OCI-LY7 (cell line): ENCODE measurements around the gene GATA5. TPM values are rescaled to one million over a fixed set of nuclear protein-coding genes. Genes with fewer than 3 reads are reported as not detected.

ENCODE experiments used
- BruUV-seq: library from RNA; stranded (reverse); fragments of 400-500 nt; replicated peaks from 2 replicates; lab custom pipeline; 2021; lab: Mats Ljungman, UMichigan
- CTCF ChIA-PET: fragments of 300-600 bp; sonication (Branson Sonifier 250); formaldehyde crosslinking; loops from one replicate; lab custom pipeline; 2022; ENCODE audit warnings: antibody characterized with exemption; ENCODE audit not compliant: unreplicated experiment; lab: Charles Lee
- POLR2A ChIA-PET: fragments of 300-600 bp; sonication (Branson Sonifier 250); formaldehyde crosslinking; loops from one replicate; lab custom pipeline; 2022; ENCODE audit warnings: antibody characterized with exemption; lab: Charles Lee
- DNase-seq: peaks from one replicate; pipeline ENCODE4 v3.0.0-alpha.2; 2015; ENCODE audit warnings: low spot score
- H2AFZ ChIP-seq: fragments of 200-600 bp; sonication (generic), shearing (Covaris generic); 2 replicates; pipeline ENCODE4 v1.6.1; 2014; ENCODE audit warnings: mild to moderate bottlenecking, antibody characterized with exemption, low read length, moderate library complexity
- H3K27ac ChIP-seq: fragments of 200-600 bp; sonication (generic); 2 replicates; pipeline ENCODE4 v1.5.1; 2014; ENCODE audit warnings: mixed run types, low read depth, mild to moderate bottlenecking, moderate library complexity, low read length, inconsistent platforms; ENCODE audit not compliant: poor library complexity, severe bottlenecking
- H3K36me3 ChIP-seq: fragments of 200-600 bp; sonication (generic); 2 replicates; pipeline ENCODE4 v1.6.1; 2014; ENCODE audit warnings: mild to moderate bottlenecking, antibody characterized with exemption, low read length, moderate library complexity, mixed read lengths; ENCODE audit not compliant: insufficient read depth
- H3K4me1 ChIP-seq: fragments of 200-600 bp; sonication (generic); 2 replicates; pipeline ENCODE4 v1.5.1; 2014; ENCODE audit warnings: mild to moderate bottlenecking, low read length; ENCODE audit not compliant: insufficient read depth, poor library complexity, severe bottlenecking
- H3K4me2 ChIP-seq: fragments of 200-600 bp; sonication (generic); 2 replicates; pipeline ENCODE4 v1.6.1; 2014; ENCODE audit warnings: mild to moderate bottlenecking, low read length
- H3K4me3 ChIP-seq: fragments of 200-600 bp; sonication (generic); 2 replicates; pipeline ENCODE4 v1.5.1; 2014; ENCODE audit warnings: mild to moderate bottlenecking, low read depth, low read length; ENCODE audit not compliant: poor library complexity, severe bottlenecking
- H3K79me2 ChIP-seq: fragments of 200-600 bp; sonication (generic); 2 replicates; pipeline ENCODE4 v1.6.1; 2016; ENCODE audit warnings: low read depth, mild to moderate bottlenecking, low read length, moderate library complexity, mixed read lengths; ENCODE audit not compliant: insufficient read depth
- H3K9me2 ChIP-seq: fragments of 200-600 bp; sonication (generic); 2 replicates; pipeline ENCODE4 v1.6.1; 2016; ENCODE audit warnings: mild to moderate bottlenecking, low read length, mixed read lengths; ENCODE audit not compliant: insufficient read depth
- H3K9me3 ChIP-seq: fragments of 200-600 bp; sonication (generic); 2 replicates; pipeline ENCODE4 v1.6.1; 2014; ENCODE audit warnings: mild to moderate bottlenecking, mixed run types, low read length, mixed read lengths
- H4K20me1 ChIP-seq: fragments of 200-600 bp; sonication (generic); 2 replicates; pipeline ENCODE4 v1.6.1; 2014; ENCODE audit warnings: mild to moderate bottlenecking, antibody characterized with exemption, low read length, moderate library complexity, mixed read lengths; ENCODE audit not compliant: insufficient read depth
- CTCF ChIP-seq: fragments of 200-600 bp; sonication (generic); conservative IDR thresholded peaks from 2 replicates; pipeline ENCODE4 v1.5.1; 2014; ENCODE audit warnings: mild to moderate bottlenecking, antibody characterized with exemption, low read length, moderate library complexity, mixed read lengths
- EZH2phosphoT487 ChIP-seq: fragments of 200-600 bp; sonication (generic); IDR thresholded peaks from 2 replicates; pipeline ENCODE4 v1.6.1; 2018; ENCODE audit warnings: low read depth, borderline replicate concordance, mild to moderate bottlenecking, mixed run types, antibody characterized with exemption, low read length, moderate library complexity, mixed read lengths
- intact Hi-C: fragments of 100-400 bp; cut with micrococcal nuclease; formaldehyde crosslinking; loops from one replicate; pipeline ENCODE4 v1.10.0; 2022; ENCODE audit not compliant: unreplicated experiment
- total RNA-seq, 2 experiments: library from RNA; depleted of rRNA in 1 of 2; stranded (reverse); fragments of >200 nt in 1 of 2; shearing (Covaris generic) in 1 of 2; gene quantifications; 2 replicates each; pipeline ENCODE4 v1.2.3, GENCODE V29; 2014 to 2022

The GATA5 gene
- total RNA-seq, 2 experiments from 2014 or later = not detected

- no peak for DNase-seq
- intact Hi-C loops = no loop called here
- Histone ChIP-seq H3K9me2 (no peaks in the 10 kb centered on the region), H3K4me3 (no peak overlapping the region), H3K79me2 (no peaks in the 10 kb centered on the region), H3K4me1 (no peaks in the 10 kb centered on the region), H3K36me3 (no peaks in the 10 kb centered on the region), H2AFZ (no peak overlapping the region), H4K20me1 (no peaks in the 10 kb centered on the region), H3K4me2 (no peak overlapping the region), H3K27ac (no peak overlapping the region), H3K9me3 (no peaks in the 10 kb centered on the region)
- no peak for TF ChIP-seq EZH2phosphoT487
- TF ChIP-seq CTCF = no peak
- ChIA-PET POLR2A (no interaction called here), CTCF (no interaction called here)
- BruUV-seq = no TSS peak
Observed at GRCh38 chr20:62504323-62504722, 28.5 kb upstream of the GATA5 start.

- Histone ChIP-seq H3K4me3 (no peak overlapping the region), H3K9me2 (no peaks in the 10 kb centered on the region), H4K20me1 (no peaks in the 10 kb centered on the region), H3K9me3 (no peaks in the 10 kb centered on the region), H3K27ac (no peak overlapping the region), H3K79me2 (no peaks in the 10 kb centered on the region), H3K4me1 (no peaks in the 10 kb centered on the region), H3K36me3 (no peaks in the 10 kb centered on the region), H3K4me2 (no peak overlapping the region), H2AFZ (no peak overlapping the region)
- no peak for DNase-seq
- no TSS peak for BruUV-seq
- TF ChIP-seq EZH2phosphoT487 (no peak), CTCF (no peak)
- POLR2A ChIA-PET = no interaction called here
- CTCF ChIA-PET = no interaction called here
- intact Hi-C loops = no loop called here
Observed at GRCh38 chr20:62503401-62504178, 27.8 kb upstream of the GATA5 start.

GRCh38 chr20:62502496-62503095 is 26.8 kb upstream of the GATA5 start:
- Histone ChIP-seq H3K4me1 (no peaks in the 10 kb centered on the region), H3K9me2 (no peaks in the 10 kb centered on the region), H3K9me3 (no peaks in the 10 kb centered on the region), H2AFZ (no peak overlapping the region), H3K36me3 (no peaks in the 10 kb centered on the region), H3K27ac (no peak overlapping the region), H3K4me2 (no peak overlapping the region), H3K79me2 (no peaks in the 10 kb centered on the region), H3K4me3 (no peak overlapping the region), H4K20me1 (no peaks in the 10 kb centered on the region)
- TF ChIP-seq EZH2phosphoT487 (no peak), CTCF (no peak)
- BruUV-seq = no TSS peak
- no peak for DNase-seq
- CTCF ChIA-PET = no interaction called here
- POLR2A ChIA-PET = no interaction called here
- intact Hi-C loops = no loop called here
